Naive thymus-derived CD4-positive, alpha-beta T cell (primary cell): Measurements from ENCODE around the gene CLDN18. TPM values are rescaled to one million over a fixed set of nuclear protein-coding genes. Genes with fewer than 3 reads are reported as not detected.
A peak's percentile ranks its signal among the peaks of the same experiment; 100 is the strongest.

Experiments
- ATAC-seq: fragments of 150-1000 bp; cut with Tn5 transposase; 2 replicates; pipeline ENCODE4 v1.10.0; 2021; ENCODE audit warnings: mild to moderate bottlenecking, moderate library complexity
- CTCF ChIA-PET: fragments of 350-600 bp; sonication (Branson Sonifier 250); formaldehyde crosslinking; loops from one replicate; lab custom pipeline; 2021; ENCODE audit warnings: antibody characterized with exemption; lab: Charles Lee
- POLR2A ChIA-PET: fragments of 350-600 bp; sonication (Branson Sonifier 250); formaldehyde crosslinking; loops from one replicate; lab custom pipeline; 2021; ENCODE audit warnings: antibody characterized with exemption, inconsistent platforms; lab: Charles Lee
- DNase-seq, 9 donors: peaks; one replicate each; pipeline versions ENCODE4 v3.0.0 to v3.0.0-alpha.2; 2020 to 2022; ENCODE audit warnings: mixed read lengths in 1 of 9
- H3K27ac ChIP-seq: one replicate; pipeline ENCODE4 v1.7.0; 2013; ENCODE audit warnings: mild to moderate bottlenecking, low read depth, low read length, moderate library complexity
- H3K27me3 ChIP-seq, 2 donors: one replicate each; pipeline ENCODE4 v1.7.0; 2013; ENCODE audit warnings: low read length in 2 of 2, mild to moderate bottlenecking in 2 of 2, moderate library complexity in 2 of 2; ENCODE audit not compliant: control insufficient read depth in 2 of 2, insufficient read depth in 2 of 2
- H3K36me3 ChIP-seq, 3 experiments: 1 replicate in 2 of 3; 2 replicates in 1 of 3; pipeline ENCODE4 v1.7.0; 2013; ENCODE audit warnings: low read length in 3 of 3, mild to moderate bottlenecking in 3 of 3, moderate library complexity in 1 of 3; ENCODE audit not compliant: insufficient read depth in 3 of 3, control insufficient read depth in 2 of 3
- H3K4me1 ChIP-seq, 2 donors: one replicate each; pipeline ENCODE4 v1.7.0; 2013; ENCODE audit warnings: low read length in 2 of 2, mild to moderate bottlenecking in 2 of 2, moderate library complexity in 1 of 2; ENCODE audit not compliant: control insufficient read depth in 2 of 2, insufficient read depth in 2 of 2
- H3K4me3 ChIP-seq: 2 replicates; pipeline ENCODE4 v1.7.0; 2013; ENCODE audit warnings: mild to moderate bottlenecking, low read length
- H3K9me3 ChIP-seq, 3 experiments: 1 replicate in 2 of 3; 2 replicates in 1 of 3; pipeline ENCODE4 v1.7.0; 2013; ENCODE audit warnings: low read length in 3 of 3; ENCODE audit not compliant: control insufficient read depth in 2 of 3
- H3K27ac Mint-ChIP-seq, 9 donors: one replicate each; pipeline ENCODE4 v1.8.0; 2020 to 2022; ENCODE audit warnings: mixed read lengths in 9 of 9, mild to moderate bottlenecking in 8 of 9, moderate library complexity in 5 of 9, inconsistent platforms in 2 of 9
- H3K27me3 Mint-ChIP-seq, 5 donors: one replicate each; pipeline ENCODE4 v1.8.0; 2021 to 2022; ENCODE audit warnings: mixed read lengths in 5 of 5, mild to moderate bottlenecking in 1 of 5
- H3K36me3 Mint-ChIP-seq, 5 donors: one replicate each; pipeline ENCODE4 v1.8.0; 2020 to 2022; ENCODE audit warnings: mixed read lengths in 5 of 5, mild to moderate bottlenecking in 3 of 5, inconsistent platforms in 1 of 5
- H3K4me1 Mint-ChIP-seq, 7 donors: one replicate each; pipeline ENCODE4 v1.8.0; 2020 to 2022; ENCODE audit warnings: mixed read lengths in 7 of 7, mild to moderate bottlenecking in 3 of 7, inconsistent platforms in 1 of 7
- H3K4me3 Mint-ChIP-seq, 10 donors: one replicate each; pipeline ENCODE4 v1.8.0; 2020 to 2022; ENCODE audit warnings: mild to moderate bottlenecking in 10 of 10, mixed read lengths in 10 of 10, moderate library complexity in 6 of 10, inconsistent platforms in 2 of 10
- H3K9me3 Mint-ChIP-seq, 11 donors: one replicate each; pipeline ENCODE4 v1.8.0; 2020 to 2022; ENCODE audit warnings: mixed read lengths in 11 of 11, mild to moderate bottlenecking in 4 of 11, inconsistent platforms in 1 of 11, moderate library complexity in 1 of 11
- intact Hi-C, 2 donors: fragments of 100-400 bp; cut with micrococcal nuclease; formaldehyde crosslinking; loops; one replicate each; pipeline ENCODE4 v1.15.1; 2023
- polyA plus RNA-seq, 2 donors: library from polyadenylated mRNA; unstranded; fragments of 300-500 nt; fragmentation: Illumina TruSeq; gene quantifications; one replicate each; pipeline ENCODE4 v1.2.3, GENCODE V29; 2021
- total RNA-seq, 6 experiments: library from RNA in 5 of 6; stranded (reverse) in 5 of 6; gene quantifications; 1 replicate in 5 of 6; 2 replicates in 1 of 6; pipeline ENCODE4 v1.2.3 and lab custom pipeline; 2021 to 2026

Gene CLDN18
- total and polyA plus RNA-seq, 7 experiments from 2014 or later = not detected

GRCh38 chr3:138072796-138073195 is 62.8 kb downstream of the CLDN18 start:
- intact Hi-C loops = no loop called here
- no peak overlapping the region for H3K4me3 Mint-ChIP-seq
- peaks cover 7 to 32% (median 12%) of the 10 kb centered on the region in 5 donors for H3K27me3 Mint-ChIP-seq
- H3K9me3 ChIP-seq = no peaks in the 10 kb centered on the region
- ChIA-PET POLR2A (no interaction called here), CTCF (no interaction called here)
- H3K36me3 Mint-ChIP-seq = peaks cover 0 to 1% (median 0%) of the 10 kb centered on the region in 5 donors
- H3K4me1 ChIP-seq = no peaks in the 10 kb centered on the region
- no peak overlapping the region for H3K27ac Mint-ChIP-seq
- H3K9me3 Mint-ChIP-seq = peaks cover 0 to 12% (median 0%) of the 10 kb centered on the region in 11 donors
- no peaks in the 10 kb centered on the region for H3K4me1 Mint-ChIP-seq
- no peak overlapping the region for H3K27ac ChIP-seq
- no peak for ATAC-seq
- DNase-seq = no peak
- H3K4me3 ChIP-seq = no peak overlapping the region
- no peaks in the 10 kb centered on the region for H3K27me3 ChIP-seq
- no peaks in the 10 kb centered on the region for H3K36me3 ChIP-seq

DNA sequence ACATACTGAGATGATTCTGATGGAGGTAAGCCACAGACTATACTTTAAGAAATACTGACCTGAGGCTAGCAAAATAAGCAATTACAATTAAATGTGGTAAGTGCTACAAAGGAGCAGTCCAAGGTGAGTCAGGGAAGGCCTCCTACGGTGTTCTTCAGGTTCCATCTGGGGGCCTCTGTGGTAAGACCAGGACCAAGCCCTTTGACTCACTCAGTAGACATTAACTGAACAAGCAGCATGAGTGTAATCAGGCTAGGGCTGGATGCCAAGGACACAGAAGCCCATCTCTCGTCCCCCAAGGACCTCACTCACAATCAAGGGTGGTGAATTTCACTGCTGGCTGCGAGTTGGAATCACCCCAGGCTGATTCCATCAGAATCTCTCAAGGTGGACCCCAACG is 68.1 kb downstream of the CLDN18 start:
- Histone ChIP-seq H3K9me3 (no peaks in the 10 kb centered on the region), H3K36me3 (no peaks in the 10 kb centered on the region), H3K4me3 (no peak overlapping the region), H3K27ac (no peak overlapping the region), H3K4me1 (peaks cover 0 to 4% of the 10 kb centered on the region in 2 donors), H3K27me3 (no peaks in the 10 kb centered on the region)
- DNase-seq = no peak
- H3K27me3 Mint-ChIP-seq = peaks cover 0 to 25% (median 9%) of the 10 kb centered on the region in 5 donors
- no peak for ATAC-seq
- intact Hi-C loops = no loop called here
- POLR2A ChIA-PET = no interaction called here
- peaks cover 0 to 1% (median 0%) of the 10 kb centered on the region in 5 donors for H3K36me3 Mint-ChIP-seq
- peaks cover 0 to 22% (median 16%) of the 10 kb centered on the region in 7 donors for H3K4me1 Mint-ChIP-seq
- H3K9me3 Mint-ChIP-seq = peaks cover 0 to 11% (median 0%) of the 10 kb centered on the region in 11 donors
- no peak overlapping the region for H3K27ac Mint-ChIP-seq
- CTCF ChIA-PET = no interaction called here
- no peak overlapping the region for H3K4me3 Mint-ChIP-seq

GRCh38 chr3:138078901-138079344 is 69.0 kb downstream of the CLDN18 start:
- no peak for DNase-seq
- H3K4me3 Mint-ChIP-seq = no peak overlapping the region

DNA sequence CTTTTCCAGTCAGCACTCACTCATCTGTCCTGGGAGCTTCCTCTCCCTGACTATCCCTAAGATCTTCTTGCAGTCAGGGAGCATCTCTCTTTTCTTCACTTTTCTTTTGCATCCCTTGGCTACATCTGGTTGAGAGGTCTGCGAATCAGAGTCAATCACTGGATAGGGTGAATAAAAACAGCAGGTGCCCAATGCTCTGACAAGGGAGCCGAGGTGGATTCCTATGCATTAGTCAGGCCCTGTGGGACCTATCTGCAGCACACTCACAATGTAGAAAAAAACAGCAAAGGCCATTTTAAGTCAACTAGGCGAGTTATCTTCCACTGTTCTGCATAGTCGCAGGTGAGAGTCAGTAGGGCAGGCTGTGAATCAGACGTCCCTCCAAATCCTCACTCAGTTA is 69.9 kb downstream of the CLDN18 start:
- H3K9me3 ChIP-seq = no peaks in the 10 kb centered on the region
- ChIA-PET CTCF (no interaction called here), POLR2A (no interaction called here)
- no peak overlapping the region for H3K4me3 ChIP-seq
- DNase-seq (no peak), ATAC-seq (no peak)
- no peaks in the 10 kb centered on the region for H3K36me3 ChIP-seq
- peaks cover 0 to 4% of the 10 kb centered on the region in 2 donors for H3K4me1 ChIP-seq
- no peak overlapping the region for H3K27ac ChIP-seq
- Mint-ChIP-seq H3K27me3 (peaks cover 0 to 14% (median 5%) of the 10 kb centered on the region in 5 donors), H3K4me1 (peaks cover 0 to 30% (median 18%) of the 10 kb centered on the region in 7 donors), H3K4me3 (no peak overlapping the region), H3K36me3 (peaks cover 0 to 1% (median 0%) of the 10 kb centered on the region in 5 donors), H3K27ac (no peak overlapping the region), H3K9me3 (peaks cover 0 to 2% (median 0%) of the 10 kb centered on the region in 11 donors)
- intact Hi-C loops = loop anchor here in 1 of 2 donors (5.0 kb wide), 1 partner anchor 37 kb away; the partner anchor contains the start of gene DZIP1L
- H3K27me3 ChIP-seq = no peaks in the 10 kb centered on the region

More at GRCh38 chr3:138078901-138079344, 69.0 kb downstream of the CLDN18 start:
- intact Hi-C loops = no loop called here
- Histone ChIP-seq H3K27ac (no peak overlapping the region), H3K4me3 (no peak overlapping the region), H3K4me1 (peaks cover 0 to 4% of the 10 kb centered on the region in 2 donors), H3K27me3 (no peaks in the 10 kb centered on the region), H3K9me3 (no peaks in the 10 kb centered on the region), H3K36me3 (no peaks in the 10 kb centered on the region)
- Mint-ChIP-seq H3K4me1 (peaks cover 0 to 30% (median 18%) of the 10 kb centered on the region in 7 donors), H3K27ac (no peak overlapping the region), H3K36me3 (peaks cover 0 to 1% (median 0%) of the 10 kb centered on the region in 5 donors), H3K9me3 (peaks cover 0 to 3% (median 0%) of the 10 kb centered on the region in 11 donors), H3K27me3 (peaks cover 0 to 18% (median 5%) of the 10 kb centered on the region in 5 donors)
- ATAC-seq = peak; percentile 82
- ChIA-PET CTCF (no interaction called here), POLR2A (no interaction called here)

DNA sequence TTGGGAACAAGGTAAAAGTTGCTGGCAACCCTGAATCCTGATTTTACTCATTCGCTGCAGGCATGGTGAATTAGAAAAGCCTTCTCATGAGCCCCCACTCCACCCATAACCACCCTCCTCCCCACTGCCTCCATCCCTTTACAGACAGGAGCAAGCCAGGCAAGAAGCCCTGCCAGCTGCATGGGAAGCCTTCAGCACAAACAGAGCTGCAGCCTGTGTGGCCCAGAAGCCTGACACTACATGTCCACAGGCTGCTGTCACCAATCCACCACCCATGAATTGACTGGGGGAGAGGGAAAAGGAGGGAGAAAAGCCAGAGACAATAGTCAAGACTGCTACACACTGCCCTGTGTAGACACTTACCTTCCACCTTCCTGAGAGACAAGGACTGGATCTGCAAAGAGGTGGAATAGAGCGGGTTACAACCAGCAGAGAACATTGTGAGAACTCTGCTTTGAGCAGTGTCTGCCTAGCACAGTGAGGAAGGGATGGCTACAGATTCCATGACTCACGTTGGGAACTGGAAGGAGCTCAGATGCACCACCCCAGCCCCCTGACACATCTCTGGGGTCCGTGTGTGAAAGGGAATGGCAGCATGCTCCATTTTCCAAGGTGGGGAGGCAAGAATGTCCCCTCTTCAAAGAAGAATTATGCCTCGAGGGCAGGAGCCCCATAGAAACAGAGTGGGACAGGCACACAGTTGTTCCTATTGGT is 71.6 kb downstream of the CLDN18 start:
- intact Hi-C loops = loop anchor here in 1 of 2 donors (5.0 kb wide), 1 partner anchor 36 kb away; the partner anchor contains the start of gene DZIP1L
- H3K27ac Mint-ChIP-seq = peak overlapping the region in 1 of 9 donors; percentile 62

GRCh38 chr3:138082085-138082991 is 72.4 kb downstream of the CLDN18 start:
- H3K36me3 Mint-ChIP-seq = no peaks in the 10 kb centered on the region
- H3K4me1 Mint-ChIP-seq = peaks cover 0 to 30% (median 18%) of the 10 kb centered on the region in 7 donors
- Histone ChIP-seq H3K9me3 (no peaks in the 10 kb centered on the region), H3K27me3 (no peaks in the 10 kb centered on the region), H3K36me3 (no peaks in the 10 kb centered on the region), H3K4me3 (no peak overlapping the region), H3K4me1 (peaks cover 0 to 4% of the 10 kb centered on the region in 2 donors), H3K27ac (no peak overlapping the region)
- H3K4me3 Mint-ChIP-seq = peak overlapping the region in 8 of 10 donors; percentile 1 to 69 (median 40)
- CTCF ChIA-PET = interaction anchor here (1.4 kb wide), 1 partner anchor 13 kb away, joined by 3 read pairs; no protein-coding TSS in a partner anchor
- peak in 1 of 9 donors; percentile 3 for DNase-seq
- peaks cover 0 to 3% (median 0%) of the 10 kb centered on the region in 11 donors for H3K9me3 Mint-ChIP-seq
- H3K27ac Mint-ChIP-seq = peak overlapping the region in 3 of 9 donors; percentile 60 to 77 (median 62)
- intact Hi-C loops = loop anchor here in 1 of 2 donors (5.0 kb wide), 1 partner anchor 35 kb away; the partner anchor contains the start of gene DZIP1L
- H3K27me3 Mint-ChIP-seq = peaks cover 0 to 13% (median 5%) of the 10 kb centered on the region in 5 donors
- ATAC-seq = no peak
- POLR2A ChIA-PET = no interaction called here

More for the DNA sequence above, 71.6 kb downstream of the CLDN18 start:
- DNase-seq (no peak), ATAC-seq (no peak)
- Histone ChIP-seq H3K27me3 (no peaks in the 10 kb centered on the region), H3K36me3 (no peaks in the 10 kb centered on the region), H3K4me3 (no peak overlapping the region), H3K27ac (no peak overlapping the region), H3K9me3 (no peaks in the 10 kb centered on the region), H3K4me1 (peaks cover 0 to 4% of the 10 kb centered on the region in 2 donors)
- Mint-ChIP-seq H3K4me3 (peak overlapping the region in 3 of 10 donors; percentile 37 to 69 (median 49)), H3K27me3 (peaks cover 0 to 8% (median 5%) of the 10 kb centered on the region in 5 donors), H3K36me3 (no peaks in the 10 kb centered on the region), H3K4me1 (peaks cover 0 to 30% (median 18%) of the 10 kb centered on the region in 7 donors), H3K9me3 (peaks cover 0 to 3% (median 0%) of the 10 kb centered on the region in 11 donors)
- POLR2A ChIA-PET = no interaction called here
- CTCF ChIA-PET = interaction anchor here (1.4 kb wide), 1 partner anchor 12 kb away, joined by 3 read pairs; no protein-coding TSS in a partner anchor
